K562 (cell line): ENCODE data around the gene MAST3. TPM values are rescaled to one million over a fixed set of nuclear protein-coding genes. Genes with fewer than 3 reads are reported as not detected.
A peak's percentile ranks its signal among the peaks of the same experiment; 100 is the strongest.

ENCODE experiments used
- ATAC-seq: fragments of 200-7000 bp; cut with Tn5 transposase; 3 replicates; pipeline ENCODE4 v1.9.1; 2020; ENCODE audit warnings: moderate library complexity
- BruUV-seq: library from RNA; stranded (reverse); fragments of 400-500 nt; replicated peaks from 2 replicates; lab custom pipeline; 2021; lab: Mats Ljungman, UMichigan
- CTCF ChIA-PET: fragments of 300-600 bp; formaldehyde crosslinking; extraction: SDS; loops from one replicate; lab custom pipeline; 2021; ENCODE audit warnings: low intra/inter-chr PET ratio; lab: Yijun Ruan, JAX
- POLR2A ChIA-PET: fragments of 300-600, 350-650 bp; sonication (Branson Sonifier 250); formaldehyde crosslinking; extraction: SDS; loops from one replicate; lab custom pipeline; 2021; ENCODE audit warnings: antibody characterized with exemption, inconsistent platforms; lab: Yijun Ruan, JAX
- DNase-seq, 4 experiments: peaks; one replicate each; pipeline versions ENCODE4 v3.0.0 to v3.0.0-alpha.2; 2011 to 2018; ENCODE audit warnings: low spot score in 3 of 4, mixed read lengths in 3 of 4; ENCODE audit errors: extremely low read depth in 1 of 4
- FAIRE-seq: peaks from 2 replicates; lab custom pipeline; 2011; peaks lifted over from hg19 to GRCh38; lab: Jason Lieb, UNC
- H2AFZ ChIP-seq: 2 replicates; pipeline ENCODE4 v1.6.0; 2011; ENCODE audit warnings: low read depth, low read length, control low read depth, inconsistent platforms
- H3K27ac ChIP-seq: fragments of 200-600 bp; 3 replicates; pipeline ENCODE4 v1.8.0; 2011; ENCODE audit warnings: low read depth, mild to moderate bottlenecking, control low read depth, inconsistent platforms, low read length, moderate library complexity, mixed read lengths; ENCODE audit errors: extremely low read depth
- H3K27me3 ChIP-seq, 2 experiments: fragments of 300-600 bp in 1 of 2; 2 replicates in 1 of 2; 3 replicates in 1 of 2; pipeline versions ENCODE4 v1.6.0 to v1.8.0; 2011; ENCODE audit warnings: inconsistent platforms in 2 of 2, low read length in 2 of 2, mild to moderate bottlenecking in 1 of 2, mixed read lengths in 1 of 2, moderate library complexity in 1 of 2; ENCODE audit not compliant: control insufficient read depth in 2 of 2, insufficient read depth in 2 of 2
- H3K36me3 ChIP-seq: fragments of 300-600 bp; 3 replicates; pipeline ENCODE4 v1.8.0; 2011; ENCODE audit warnings: mild to moderate bottlenecking, low read length, inconsistent platforms; ENCODE audit not compliant: control insufficient read depth, insufficient read depth
- H3K4me1 ChIP-seq, 2 experiments: fragments of 200-600 bp in 1 of 2; replicated peaks in 1 of 2; 2 replicates in 1 of 2; 3 replicates in 1 of 2; pipeline versions ENCODE4 v1.5.1 to v1.8.0; 2011; ENCODE audit warnings: inconsistent platforms in 2 of 2, low read length in 2 of 2, mild to moderate bottlenecking in 1 of 2, mixed read lengths in 1 of 2, moderate library complexity in 1 of 2; ENCODE audit not compliant: control insufficient read depth in 2 of 2, insufficient read depth in 2 of 2
- H3K4me2 ChIP-seq: 2 replicates; pipeline ENCODE4 v1.6.1; 2011; ENCODE audit warnings: low read length, control low read depth, inconsistent platforms, mixed read lengths; ENCODE audit not compliant: insufficient read depth
- H3K4me3 ChIP-seq: fragments of 200-600 bp; sonication (generic), shearing (Covaris generic); 2 replicates; pipeline ENCODE4 v1.5.1; 2016; ENCODE audit warnings: control low read depth, inconsistent platforms
- H3K79me2 ChIP-seq: fragments of 200-600 bp; 3 replicates; pipeline ENCODE4 v1.8.0; 2011; ENCODE audit warnings: low read length, inconsistent platforms; ENCODE audit not compliant: control insufficient read depth, insufficient read depth
- H3K9ac ChIP-seq, 2 experiments: 2 replicates each; pipeline versions ENCODE4 v1.6.0 to v1.6.1; 2011; ENCODE audit warnings: low read depth in 2 of 2, low read length in 2 of 2, control low read depth in 1 of 2, inconsistent platforms in 1 of 2, mild to moderate bottlenecking in 1 of 2, mixed read lengths in 1 of 2; ENCODE audit not compliant: insufficient read depth in 1 of 2
- H3K9me1 ChIP-seq: one replicate; pipeline ENCODE4 v1.6.0; 2011; ENCODE audit warnings: inconsistent platforms, mild to moderate bottlenecking, low read length, moderate library complexity; ENCODE audit not compliant: control insufficient read depth, insufficient read depth
- H3K9me3 ChIP-seq: replicated peaks from 2 replicates; pipeline ENCODE4 v1.5.1; 2011; ENCODE audit warnings: low read depth, low read length, inconsistent platforms; ENCODE audit not compliant: control insufficient read depth, insufficient read depth
- H4K20me1 ChIP-seq: replicated peaks from 2 replicates; pipeline ENCODE4 v1.6.1; 2011; ENCODE audit warnings: low read length, inconsistent platforms, mixed read lengths; ENCODE audit not compliant: control insufficient read depth, insufficient read depth
- ATF7 ChIP-seq: fragments of 450-650 bp; IDR thresholded peaks from 2 replicates; pipeline ENCODE4 v1.7.1; 2014; ENCODE audit warnings: mild to moderate bottlenecking, moderate library complexity
- BCL6 ChIP-seq: fragments of 250-450 bp; sonication (Bioruptor Pico); IDR thresholded peaks from 2 replicates; pipeline ENCODE4 v1.4.0; 2020
- MCM3 ChIP-seq: fragments of 450-650 bp; IDR thresholded peaks from 2 replicates; pipeline ENCODE4 v1.6.1; 2016
- NFYB ChIP-seq: IDR thresholded peaks from 2 replicates; pipeline ENCODE4 v1.6.1; 2011; ENCODE audit warnings: mild to moderate bottlenecking, moderate library complexity; ENCODE audit not compliant: insufficient read length; ENCODE audit errors: extremely low read depth
- PPARD ChIP-seq: fragments of 250-450 bp; sonication (Bioruptor Pico); IDR thresholded peaks from 2 replicates; pipeline ENCODE4 v1.8.0; 2022; ENCODE audit warnings: inconsistent platforms, mild to moderate bottlenecking, moderate library complexity
- ZFP36 ChIP-seq: fragments of 150-350 bp; IDR thresholded peaks from 2 replicates; pipeline ENCODE4 v1.6.1; 2018; ENCODE audit warnings: low read length, low read depth; ENCODE audit not compliant: partially characterized antibody
- WGBS: fragments of 100-300 bp; shearing (Covaris generic); methylation state at CpG from one replicate; pipeline ENCODE4 v1.1.6; 2016; ENCODE audit warnings: low coverage, mixed read lengths; ENCODE audit not compliant: insufficient coverage; ENCODE audit errors: missing lambda C conversion rate; 5-methylcytosine and 5-hydroxymethylcytosine counted together
- in situ Hi-C: fragments of 300-500 bp; cut with MboI; formaldehyde crosslinking; loops from 4 replicates; pipeline ENCODE4 v1.15.0; 2018; ENCODE audit warnings: inconsistent platforms, mixed read lengths
- intact Hi-C: fragments of 100-400 bp; cut with micrococcal nuclease; formaldehyde crosslinking; loops from 2 replicates; pipeline ENCODE4 v1.14.2; 2022
- polyA plus RNA-seq, 8 experiments: library from polyadenylated mRNA; depleted of rRNA in 4 of 8; stranded (reverse) in 5 of 8; unstranded in 3 of 8; fragments of >200 nt; fragmentation: Nextera tagmentation in 2 of 8; fragmentation: Illumina TruSeq in 1 of 8; extraction: Ambion mirVana in 2 of 8; extraction: Trizol in 1 of 8; gene quantifications; 2 replicates each; pipeline versions ENCODE4 v1.2.1 to v1.2.3, GENCODE V29; 2011 to 2014; ENCODE audit warnings: inconsistent platforms in 1 of 8, missing spikeins in 1 of 8
- total RNA-seq, 7 experiments: library from RNA; depleted of rRNA in 6 of 7; stranded (reverse); fragments of >200 nt in 6 of 7; fragmentation: Illumina TruSeq in 2 of 7; extraction: Trizol in 2 of 7; gene quantifications; 2 replicates each; pipeline versions ENCODE4 v1.2.1 to v1.2.3, GENCODE V29; 2011 to 2021; ENCODE audit warnings: low replicate concordance in 1 of 7

Gene MAST3
- total and polyA plus RNA-seq, 9 of the 15 experiments (the other 6 are each of a cell fraction or from before 2014, with no cell fraction given), result 0.94 to 9.9 (median 2.4) TPM

- no TSS peak for BruUV-seq
- ChIA-PET POLR2A (interaction anchor here (0.5 to 1.0 kb wide), 5 partner anchors 18 to 896 kb away, joined by 3 to 6 read pairs (median 3); no protein-coding TSS in a partner anchor), CTCF (no interaction called here)
- peaks cover 38% of the 10 kb centered on the region; the same call in 2 of the 3 replicates for H3K36me3 ChIP-seq
- H3K9me1 ChIP-seq, result no peaks in the 10 kb centered on the region
- no peak for FAIRE-seq
- H3K4me2 ChIP-seq, result no peak overlapping the region
- WGBS, result 90% methylated on average over 16 of the region's 27 CpGs
- intact Hi-C loops (no loop called here), in situ Hi-C loops (no loop called here)
- H2AFZ ChIP-seq, result no peak overlapping the region
- no peak for DNase-seq
- no peaks in the 10 kb centered on the region for H3K9me3 ChIP-seq
- no peak overlapping the region for H3K27ac ChIP-seq
- H3K4me3 ChIP-seq, result no peak overlapping the region
- H3K27me3 ChIP-seq, result no peaks in the 10 kb centered on the region
- TF ChIP-seq BCL6 (CRISPR knock-in tag), result no peak
- no peak for TF ChIP-seq MCM3
- TF ChIP-seq ZFP36, result peak; percentile 9
- no peak for ATAC-seq
- peaks cover 9 to 27% of the 10 kb centered on the region in 2 experiments; a peak in 3 of 5 replicates for H3K4me1 ChIP-seq
- peak overlapping the region in 1 of 2 experiments; percentile 69; a peak in 2 of 4 replicates for H3K9ac ChIP-seq
- H3K79me2 ChIP-seq, result peaks cover 13% of the 10 kb centered on the region; the same call in 2 of the 3 replicates
- no peaks in the 10 kb centered on the region for H4K20me1 ChIP-seq
Observed at GRCh38 chr19:18122860-18123795, 25.6 kb downstream of the MAST3 start.

- no TSS peak for BruUV-seq
- 0 out of 2 replicates have a peak, but pooled peaks cover 1% of the 10 kb centered on the region for H4K20me1 ChIP-seq
- WGBS, result 94% methylated on average over 8 of the region's 26 CpGs
- ChIA-PET CTCF (no interaction called here), POLR2A (interaction anchor here (0.5 to 1.0 kb wide), 3 partner anchors 28 to 168 kb away, joined by 3 to 4 read pairs (median 3); no protein-coding TSS in a partner anchor)
- H3K27me3 ChIP-seq, result no peaks in the 10 kb centered on the region
- no peak for TF ChIP-seq NFYB
- TF ChIP-seq ATF7, result no peak
- TF ChIP-seq PPARD (CRISPR knock-in tag), result no peak
- H3K79me2 ChIP-seq, result peaks cover 6% of the 10 kb centered on the region; the same call in 1 of the 3 replicates
- H3K9ac ChIP-seq, result peak overlapping the region in 1 of 2 experiments; percentile 36; a peak in 1 of 4 replicates
- FAIRE-seq (no peak), DNase-seq (no peak), ATAC-seq (no peak)
- no peak overlapping the region for H3K4me2 ChIP-seq
- H3K36me3 ChIP-seq, result peaks cover 45% of the 10 kb centered on the region; the same call in 2 of the 3 replicates
- H3K9me3 ChIP-seq, result no peaks in the 10 kb centered on the region
- no peak overlapping the region for H3K27ac ChIP-seq
- no peak overlapping the region for H3K4me3 ChIP-seq
- intact Hi-C loops (no loop called here), in situ Hi-C loops (no loop called here)
- peaks cover 3 to 23% of the 10 kb centered on the region in 2 experiments; a peak in 3 of 5 replicates for H3K4me1 ChIP-seq
- no peak overlapping the region for H2AFZ ChIP-seq
- no peaks in the 10 kb centered on the region for H3K9me1 ChIP-seq
Observed at GRCh38 chr19:18123819-18124218, 26.2 kb downstream of the MAST3 start.
